Loucy (cell line): ENCODE data around the gene ITPRIP.

Experiments
- H2AFZ ChIP-seq: fragments of 200-600 bp; sonication (generic); 2 replicates; pipeline ENCODE4 v1.6.0; 2016; ENCODE audit warnings: antibody characterized with exemption, mild to moderate bottlenecking, low read length, moderate library complexity
- H3F3A ChIP-seq: fragments of 200-600 bp; 2 replicates; pipeline ENCODE4 v1.6.0; 2016; ENCODE audit warnings: antibody characterized with exemption, low read depth, mild to moderate bottlenecking
- H3K27me3 ChIP-seq: fragments of 200-600 bp; sonication (generic); 2 replicates; pipeline ENCODE4 v1.6.1; 2014; ENCODE audit warnings: low read length, mild to moderate bottlenecking; ENCODE audit not compliant: insufficient read depth, poor library complexity, severe bottlenecking
- H3K36me3 ChIP-seq: fragments of 200-600 bp; sonication (generic); 2 replicates; pipeline ENCODE4 v1.6.1; 2016; ENCODE audit warnings: low read length; ENCODE audit not compliant: insufficient read depth
- H3K4me1 ChIP-seq: fragments of 200-600 bp; sonication (generic); 2 replicates; pipeline ENCODE4 v1.5.1; 2014; ENCODE audit warnings: low read length, mild to moderate bottlenecking; ENCODE audit not compliant: insufficient read depth, poor library complexity, severe bottlenecking
- H3K4me2 ChIP-seq: fragments of 200-600 bp; sonication (generic); 2 replicates; pipeline ENCODE4 v1.6.0; 2014; ENCODE audit warnings: antibody characterized with exemption, low read length, low read depth, mild to moderate bottlenecking; ENCODE audit not compliant: poor library complexity, severe bottlenecking
- H3K4me3 ChIP-seq: fragments of 200-600 bp; sonication (generic); 2 replicates; pipeline ENCODE4 v1.5.1; 2014; ENCODE audit warnings: low read length, mild to moderate bottlenecking, mixed read lengths; ENCODE audit not compliant: poor library complexity, severe bottlenecking
- H3K79me2 ChIP-seq: fragments of 200-600 bp; sonication (generic); 2 replicates; pipeline ENCODE4 v1.6.1; 2014; ENCODE audit warnings: low read length; ENCODE audit not compliant: insufficient read depth
- H3K9ac ChIP-seq: fragments of 200-600 bp; sonication (generic); 2 replicates; pipeline ENCODE4 v1.6.0; 2014; ENCODE audit warnings: mild to moderate bottlenecking, low read depth, low read length, moderate library complexity; ENCODE audit not compliant: poor library complexity, severe bottlenecking
- H3K9me2 ChIP-seq: fragments of 200-600 bp; sonication (generic); replicated peaks from 2 replicates; pipeline ENCODE4 v1.6.1; 2016; ENCODE audit warnings: low read depth, low read length, mixed read lengths
- H3K9me3 ChIP-seq: fragments of 200-600 bp; sonication (generic); 2 replicates; pipeline ENCODE4 v1.6.1; 2014; ENCODE audit warnings: mild to moderate bottlenecking, antibody characterized with exemption, low read length, low read depth; ENCODE audit not compliant: insufficient read depth
- H4K20me1 ChIP-seq: fragments of 200-600 bp; sonication (generic); 2 replicates; pipeline ENCODE4 v1.6.0; 2014; ENCODE audit warnings: antibody characterized with exemption, low read length, mild to moderate bottlenecking; ENCODE audit not compliant: insufficient read depth, poor library complexity, severe bottlenecking
- CTCF ChIP-seq: fragments of 200-600 bp; sonication (generic); conservative IDR thresholded peaks from 2 replicates; pipeline ENCODE4 v1.5.1; 2014; ENCODE audit warnings: mild to moderate bottlenecking, antibody characterized with exemption, low read length
- EZH2phosphoT487 ChIP-seq: fragments of 200-600 bp; IDR thresholded peaks from 2 replicates; pipeline ENCODE4 v1.6.1; 2018; ENCODE audit warnings: antibody characterized with exemption, mild to moderate bottlenecking, moderate library complexity, borderline replicate concordance

Gene ITPRIP

GRCh38 chr10:104273286-104273685 is 65.0 kb downstream of the ITPRIP start:
- no peak for TF ChIP-seq EZH2phosphoT487
- TF ChIP-seq CTCF, result no peak
- no peaks in the 10 kb centered on the region for H3K27me3 ChIP-seq
- H3K4me1 ChIP-seq, result peaks cover 5% of the 10 kb centered on the region
- H3K36me3 ChIP-seq, result no peaks in the 10 kb centered on the region
- no peaks in the 10 kb centered on the region for H3F3A ChIP-seq
- no peaks in the 10 kb centered on the region for H3K9me3 ChIP-seq
- H3K79me2 ChIP-seq, result peaks cover 3% of the 10 kb centered on the region; the same call in 1 of the 2 replicates
- H3K4me2 ChIP-seq, result no peak overlapping the region
- no peak overlapping the region for H2AFZ ChIP-seq
- H3K9me2 ChIP-seq, result no peaks in the 10 kb centered on the region
- peaks cover 2% of the 10 kb centered on the region for H4K20me1 ChIP-seq
- no peak overlapping the region for H3K4me3 ChIP-seq
- no peak overlapping the region for H3K9ac ChIP-seq

GRCh38 chr10:104268713-104269645 is 69.3 kb downstream of the ITPRIP start, which contains the start of gene GSTO2:
TSS of gene GSTO2 (plus strand) at chr10:104269184. CDS start at chr10:104274916, 5,732 bp downstream.
- H2AFZ ChIP-seq, result peak within 1 kb of the TSS; percentile 69
- H3K4me2 ChIP-seq, result peak within 1 kb of the TSS; percentile 86
- H3K9ac ChIP-seq, result peak within 1 kb of the TSS; percentile 82
- H3K36me3 ChIP-seq, result peaks cover 24% of the 10 kb centered on the region; the same call in 1 of the 2 replicates
- peaks cover 19% of the 10 kb centered on the region for H3K4me1 ChIP-seq
- H3K27me3 ChIP-seq, result no peaks in the 10 kb centered on the region
- peak within 1 kb of the TSS; percentile 77 for H3K4me3 ChIP-seq
- H4K20me1 ChIP-seq, result peaks cover 11% of the 10 kb centered on the region
- TF ChIP-seq EZH2phosphoT487 (no peak), CTCF (no peak)
- no peaks in the 10 kb centered on the region for H3K9me3 ChIP-seq
- no peaks in the 10 kb centered on the region for H3F3A ChIP-seq
- H3K79me2 ChIP-seq, result peaks cover 33% of the 10 kb centered on the region
- no peaks in the 10 kb centered on the region for H3K9me2 ChIP-seq

DNA sequence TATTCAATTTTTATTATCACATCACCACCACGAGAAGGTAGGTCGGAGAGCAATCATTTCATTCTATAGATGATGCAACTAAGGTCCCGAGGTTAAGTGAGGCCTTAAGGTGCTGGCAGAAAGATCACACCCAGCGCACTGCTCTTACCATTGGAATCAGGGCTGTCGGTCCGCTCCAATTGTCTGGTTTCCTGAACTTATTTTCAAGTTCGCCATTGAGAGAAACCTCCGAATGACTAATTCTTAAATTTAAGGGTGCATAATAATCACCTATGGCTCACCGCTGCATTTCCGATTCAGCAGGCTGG is 69.9 kb downstream of the ITPRIP start:
- peaks cover 24% of the 10 kb centered on the region; the same call in 1 of the 2 replicates for H3K36me3 ChIP-seq
- peaks cover 11% of the 10 kb centered on the region for H4K20me1 ChIP-seq
- TF ChIP-seq CTCF (no peak), EZH2phosphoT487 (no peak)
- peak overlapping the region; percentile 79 for H3K9ac ChIP-seq
- peak overlapping the region; percentile 62 for H2AFZ ChIP-seq
- H3K9me2 ChIP-seq, result no peaks in the 10 kb centered on the region
- peaks cover 26% of the 10 kb centered on the region for H3K4me1 ChIP-seq
- H3K4me3 ChIP-seq, result peak overlapping the region; percentile 77
- H3K79me2 ChIP-seq, result peaks cover 38% of the 10 kb centered on the region
- H3F3A ChIP-seq, result no peaks in the 10 kb centered on the region
- no peaks in the 10 kb centered on the region for H3K27me3 ChIP-seq
- H3K4me2 ChIP-seq, result peak overlapping the region; percentile 86
- no peaks in the 10 kb centered on the region for H3K9me3 ChIP-seq
